K562 (cell line): ENCODE data around the gene NFIB. TPM values are rescaled to one million over a fixed set of nuclear protein-coding genes. Genes with fewer than 3 reads are reported as not detected.

Experiments used
- ATAC-seq: fragments of 200-7000 bp; cut with Tn5 transposase; 3 replicates; pipeline ENCODE4 v1.9.1; 2020; ENCODE audit warnings: moderate library complexity
- BruUV-seq: library from RNA; stranded (reverse); fragments of 400-500 nt; replicated peaks from 2 replicates; lab custom pipeline; 2021; lab: Mats Ljungman, UMichigan
- CTCF ChIA-PET: fragments of 300-600 bp; formaldehyde crosslinking; extraction: SDS; loops from one replicate; lab custom pipeline; 2021; ENCODE audit warnings: low intra/inter-chr PET ratio; lab: Yijun Ruan, JAX
- POLR2A ChIA-PET: fragments of 300-600, 350-650 bp; sonication (Branson Sonifier 250); formaldehyde crosslinking; extraction: SDS; loops from one replicate; lab custom pipeline; 2021; ENCODE audit warnings: antibody characterized with exemption, inconsistent platforms; lab: Yijun Ruan, JAX
- DNase-seq, 4 experiments: peaks; one replicate each; pipeline versions ENCODE4 v3.0.0 to v3.0.0-alpha.2; 2011 to 2018; ENCODE audit warnings: low spot score in 3 of 4, mixed read lengths in 3 of 4; ENCODE audit errors: extremely low read depth in 1 of 4
- FAIRE-seq: peaks from 2 replicates; lab custom pipeline; 2011; peaks lifted over from hg19 to GRCh38; lab: Jason Lieb, UNC
- H2AFZ ChIP-seq: 2 replicates; pipeline ENCODE4 v1.6.0; 2011; ENCODE audit warnings: low read depth, low read length, control low read depth, inconsistent platforms
- H3K27ac ChIP-seq: fragments of 200-600 bp; 3 replicates; pipeline ENCODE4 v1.8.0; 2011; ENCODE audit warnings: low read depth, mild to moderate bottlenecking, control low read depth, inconsistent platforms, low read length, moderate library complexity, mixed read lengths; ENCODE audit errors: extremely low read depth
- H3K27me3 ChIP-seq, 2 experiments: fragments of 300-600 bp in 1 of 2; 2 replicates in 1 of 2; 3 replicates in 1 of 2; pipeline versions ENCODE4 v1.6.0 to v1.8.0; 2011; ENCODE audit warnings: inconsistent platforms in 2 of 2, low read length in 2 of 2, mild to moderate bottlenecking in 1 of 2, mixed read lengths in 1 of 2, moderate library complexity in 1 of 2; ENCODE audit not compliant: control insufficient read depth in 2 of 2, insufficient read depth in 2 of 2
- H3K36me3 ChIP-seq: fragments of 300-600 bp; 3 replicates; pipeline ENCODE4 v1.8.0; 2011; ENCODE audit warnings: mild to moderate bottlenecking, low read length, inconsistent platforms; ENCODE audit not compliant: control insufficient read depth, insufficient read depth
- H3K4me1 ChIP-seq, 2 experiments: fragments of 200-600 bp in 1 of 2; replicated peaks in 1 of 2; 2 replicates in 1 of 2; 3 replicates in 1 of 2; pipeline versions ENCODE4 v1.5.1 to v1.8.0; 2011; ENCODE audit warnings: inconsistent platforms in 2 of 2, low read length in 2 of 2, mild to moderate bottlenecking in 1 of 2, mixed read lengths in 1 of 2, moderate library complexity in 1 of 2; ENCODE audit not compliant: control insufficient read depth in 2 of 2, insufficient read depth in 2 of 2
- H3K4me2 ChIP-seq: 2 replicates; pipeline ENCODE4 v1.6.1; 2011; ENCODE audit warnings: low read length, control low read depth, inconsistent platforms, mixed read lengths; ENCODE audit not compliant: insufficient read depth
- H3K4me3 ChIP-seq: fragments of 200-600 bp; sonication (generic), shearing (Covaris generic); 2 replicates; pipeline ENCODE4 v1.5.1; 2016; ENCODE audit warnings: control low read depth, inconsistent platforms
- H3K79me2 ChIP-seq: fragments of 200-600 bp; 3 replicates; pipeline ENCODE4 v1.8.0; 2011; ENCODE audit warnings: low read length, inconsistent platforms; ENCODE audit not compliant: control insufficient read depth, insufficient read depth
- H3K9ac ChIP-seq, 2 experiments: 2 replicates each; pipeline versions ENCODE4 v1.6.0 to v1.6.1; 2011; ENCODE audit warnings: low read depth in 2 of 2, low read length in 2 of 2, control low read depth in 1 of 2, inconsistent platforms in 1 of 2, mild to moderate bottlenecking in 1 of 2, mixed read lengths in 1 of 2; ENCODE audit not compliant: insufficient read depth in 1 of 2
- H3K9me1 ChIP-seq: one replicate; pipeline ENCODE4 v1.6.0; 2011; ENCODE audit warnings: inconsistent platforms, mild to moderate bottlenecking, low read length, moderate library complexity; ENCODE audit not compliant: control insufficient read depth, insufficient read depth
- H3K9me3 ChIP-seq: replicated peaks from 2 replicates; pipeline ENCODE4 v1.5.1; 2011; ENCODE audit warnings: low read depth, low read length, inconsistent platforms; ENCODE audit not compliant: control insufficient read depth, insufficient read depth
- H4K20me1 ChIP-seq: replicated peaks from 2 replicates; pipeline ENCODE4 v1.6.1; 2011; ENCODE audit warnings: low read length, inconsistent platforms, mixed read lengths; ENCODE audit not compliant: control insufficient read depth, insufficient read depth
- NONO ChIP-seq, 2 experiments: fragments of 200-400 bp in 1 of 2; fragments of 450-650 bp in 1 of 2; formaldehyde crosslinking in 1 of 2; IDR thresholded peaks; 2 replicates each; pipeline ENCODE4 v1.6.1; 2017; ENCODE audit warnings: low read depth in 2 of 2, mild to moderate bottlenecking in 2 of 2, moderate library complexity in 2 of 2, low read length in 1 of 2
- TRIM25 ChIP-seq: fragments of 450-650 bp; IDR thresholded peaks from 2 replicates; pipeline ENCODE4 v1.7.0; 2016; ENCODE audit warnings: borderline replicate concordance
- WGBS: fragments of 100-300 bp; shearing (Covaris generic); methylation state at CpG from one replicate; pipeline ENCODE4 v1.1.6; 2016; ENCODE audit warnings: low coverage, mixed read lengths; ENCODE audit not compliant: insufficient coverage; ENCODE audit errors: missing lambda C conversion rate; 5-methylcytosine and 5-hydroxymethylcytosine counted together
- in situ Hi-C: fragments of 300-500 bp; cut with MboI; formaldehyde crosslinking; loops from 4 replicates; pipeline ENCODE4 v1.15.0; 2018; ENCODE audit warnings: inconsistent platforms, mixed read lengths
- intact Hi-C: fragments of 100-400 bp; cut with micrococcal nuclease; formaldehyde crosslinking; loops from 2 replicates; pipeline ENCODE4 v1.14.2; 2022
- polyA plus RNA-seq, 8 experiments: library from polyadenylated mRNA; depleted of rRNA in 4 of 8; stranded (reverse) in 5 of 8; unstranded in 3 of 8; fragments of >200 nt; fragmentation: Nextera tagmentation in 2 of 8; fragmentation: Illumina TruSeq in 1 of 8; extraction: Ambion mirVana in 2 of 8; extraction: Trizol in 1 of 8; gene quantifications; 2 replicates each; pipeline versions ENCODE4 v1.2.1 to v1.2.3, GENCODE V29; 2011 to 2014; ENCODE audit warnings: inconsistent platforms in 1 of 8, missing spikeins in 1 of 8
- total RNA-seq, 7 experiments: library from RNA; depleted of rRNA in 6 of 7; stranded (reverse); fragments of >200 nt in 6 of 7; fragmentation: Illumina TruSeq in 2 of 7; extraction: Trizol in 2 of 7; gene quantifications; 2 replicates each; pipeline versions ENCODE4 v1.2.1 to v1.2.3, GENCODE V29; 2011 to 2021; ENCODE audit warnings: low replicate concordance in 1 of 7

The NFIB gene
- total and polyA plus RNA-seq, 9 of the 15 experiments (the other 6 are each of a cell fraction or from before 2014, with no cell fraction given): 1.2 to 3.3 (median 1.9) TPM

- Histone ChIP-seq H3K27me3 (0 out of 5 replicates have a peak, but pooled peaks cover 0 to 6% of the 10 kb centered on the region in 2 experiments), H3K4me3 (no peak overlapping the region), H3K4me1 (peaks cover 3 to 6% of the 10 kb centered on the region in 2 experiments; a peak in 4 of 5 replicates), H3K9me3 (no peaks in the 10 kb centered on the region), H3K9me1 (no peaks in the 10 kb centered on the region), H3K79me2 (no peaks in the 10 kb centered on the region), H3K9ac (no peak overlapping the region), H2AFZ (no peak overlapping the region), H3K36me3 (no peaks in the 10 kb centered on the region), H3K27ac (no peak overlapping the region), H3K4me2 (no peak overlapping the region), H4K20me1 (no peaks in the 10 kb centered on the region)
- DNase-seq (no peak), ATAC-seq (no peak), FAIRE-seq (no peak)
- POLR2A ChIA-PET: no interaction called here
- intact Hi-C loops: no loop called here
- TF ChIP-seq TRIM25 (no peak), NONO (IDR thresholded peaks at IDR 0.05; ENCODE audit: low read depth in 2 of 2, low read length in 1 of 2) (no peak)
- WGBS: 47% methylated on average over 9 of the region's 9 CpGs
- in situ Hi-C loops: no loop called here
- BruUV-seq: no TSS peak
- CTCF ChIA-PET: no interaction called here
Measured at GRCh38 chr9:14307989-14308852, 5.7 kb downstream of the NFIB start.
